Spinal cord (tissue), 10 donors: ENCODE measurements around the gene NUDT13. TPM values are rescaled to one million over a fixed set of nuclear protein-coding genes. Genes with fewer than 3 reads are reported as not detected.

Source experiments
- DNase-seq, 6 donors: peaks; one replicate each; pipeline versions ENCODE4 v3.0.0 to v3.0.0-alpha.2; 2013 to 2015; ENCODE audit warnings: low spot score in 6 of 6, low read depth in 4 of 6
- H3K27ac ChIP-seq: one replicate; pipeline ENCODE4 v1.5.1; 2013; ENCODE audit warnings: low read depth, low read length, control low read depth
- H3K27me3 ChIP-seq: one replicate; pipeline ENCODE4 v1.6.1; 2013; ENCODE audit warnings: low read length; ENCODE audit not compliant: control insufficient read depth, insufficient read depth
- H3K36me3 ChIP-seq: one replicate; pipeline ENCODE4 v1.6.1; 2013; ENCODE audit warnings: low read length; ENCODE audit not compliant: control insufficient read depth, insufficient read depth
- H3K4me1 ChIP-seq: one replicate; pipeline ENCODE4 v1.6.1; 2013; ENCODE audit warnings: low read length; ENCODE audit not compliant: control insufficient read depth, insufficient read depth
- H3K4me3 ChIP-seq: one replicate; pipeline ENCODE4 v1.5.1; 2013; ENCODE audit warnings: low read depth, low read length, control low read depth
- H3K9me3 ChIP-seq: one replicate; pipeline ENCODE4 v1.6.1; 2013; ENCODE audit warnings: low read length; ENCODE audit not compliant: control insufficient read depth, insufficient read depth
- WGBS: methylation state at CpG from one replicate; pipeline ENCODE4 v1.1.5; 2013; ENCODE audit warnings: missing lambda C conversion rate; ENCODE audit not compliant: insufficient coverage; 5-methylcytosine and 5-hydroxymethylcytosine counted together
- polyA plus RNA-seq, 2 donors: library from polyadenylated mRNA; unstranded; fragments of 120-200 nt; gene quantifications; one replicate each; pipeline ENCODE4 v1.2.1, GENCODE V29; 2013; ENCODE audit not compliant: insufficient read length in 2 of 2
- small RNA-seq: library from RNA; depleted of rRNA; stranded (forward); fragments of <200 nt; gene quantifications from one replicate; pipeline ENCODE3, GENCODE V24; 2014; ENCODE audit warnings: low replicate concordance
- total RNA-seq, 2 donors: library from RNA; depleted of rRNA in 1 of 2; stranded (reverse); fragments of 120-200 nt in 1 of 2; fragments of >200 nt in 1 of 2; gene quantifications; one replicate each; pipeline versions ENCODE4 v1.2.3 to v1.2.4, GENCODE V29; 2013 to 2014
- donor health status: healthy.

The NUDT13 gene
- total and polyA plus RNA-seq, 4 donors: 0.50 to 5.4 (median 2.4) TPM

- no peak for DNase-seq
- whole genome bisulfite sequencing: no CpG with 5 or more reads among the region's 1 CpG
- H3K9me3 ChIP-seq: no peaks in the 10 kb centered on the region
- peaks cover 26% of the 10 kb centered on the region for H3K36me3 ChIP-seq
- peaks cover 2% of the 10 kb centered on the region for H3K4me1 ChIP-seq
- no peak overlapping the region for H3K4me3 ChIP-seq
- no peaks in the 10 kb centered on the region for H3K27me3 ChIP-seq
- no peak overlapping the region for H3K27ac ChIP-seq
Measured at GRCh38 chr10:73174148-73174925, 64.1 kb downstream of the NUDT13 start.

Small RNAs within 50 kb of the gene (small RNA-seq; reads per million reads assigned to genes)
- gene RF00019 (not detected), gene SNORA11F (1.9 reads per million, percentile 89 among the genes with 10 or more reads in this experiment)

Other genes with a start within 250 kb of the NUDT13 start
- under 1 TPM; 0.40 to 0.99 TPM for gene OIT3, start 216.7 kb upstream of the NUDT13 start, total RNA-seq
- under 1 TPM in 1 of 2 donors, not detected in 1; 0.18 TPM for gene OIT3, start 216.7 kb upstream of the NUDT13 start, polyA plus RNA-seq
- gene PLA2G12B, start 155.6 kb upstream of the NUDT13 start, total RNA-seq: not detected
- gene PLA2G12B, start 155.6 kb upstream of the NUDT13 start, polyA plus RNA-seq: under 1 TPM in 1 of 2 donors, not detected in 1; 0.18 TPM
- gene P4HA1, start 13.6 kb upstream of the NUDT13 start, total RNA-seq: 100 to 1,000 TPM in 1 of 2 donors, 10 to 100 TPM in 1; 88.0 to 107 TPM
- 10 to 100 TPM; 47.2 to 51.2 TPM for gene P4HA1, start 13.6 kb upstream of the NUDT13 start, polyA plus RNA-seq
- 10 to 100 TPM; 28.9 to 30.9 TPM for gene ECD, start 57.6 kb downstream of the NUDT13 start, total RNA-seq
- 10 to 100 TPM; 30.6 to 30.8 TPM for gene ECD, start 57.6 kb downstream of the NUDT13 start, polyA plus RNA-seq
- 10 to 100 TPM; 32.1 to 39.5 TPM for gene FAM149B1, start 57.7 kb downstream of the NUDT13 start, total RNA-seq
- gene FAM149B1, start 57.7 kb downstream of the NUDT13 start, polyA plus RNA-seq: 10 to 100 TPM; 36.9 to 39.9 TPM
- 10 to 100 TPM; 26.4 to 35.8 TPM for gene DNAJC9, start 136.8 kb downstream of the NUDT13 start, total RNA-seq
- gene DNAJC9, start 136.8 kb downstream of the NUDT13 start, polyA plus RNA-seq: 10 to 100 TPM; 36.6 to 37.9 TPM
- 10 to 100 TPM; 62.2 to 65.8 TPM for gene MRPS16, start 142.2 kb downstream of the NUDT13 start, total RNA-seq
- 10 to 100 TPM; 68.8 to 84.3 TPM for gene MRPS16, start 142.2 kb downstream of the NUDT13 start, polyA plus RNA-seq
- 10 to 100 TPM in 1 of 2 donors, 1 to 10 TPM in 1; 4.7 to 22.6 TPM for gene CFAP70, start 248.4 kb downstream of the NUDT13 start, total RNA-seq
- 10 to 100 TPM in 1 of 2 donors, 1 to 10 TPM in 1; 8.8 to 14.2 TPM for gene CFAP70, start 248.4 kb downstream of the NUDT13 start, polyA plus RNA-seq